ENCODE results near the gene THAP2. TPM values are rescaled to one million over a fixed set of nuclear protein-coding genes. Genes with fewer than 3 reads are reported as not detected.
A peak's percentile ranks its signal among the peaks of the same experiment; 100 is the strongest.
"Not testable (repeated sequence)": the region's sequence is repeated elsewhere in the genome, so short reads cannot be mapped to it uniquely, and the experiment has no call there.

Gene THAP2
- total RNA-seq, 1 donor from 2014 or later = 47.9 TPM

DNA sequence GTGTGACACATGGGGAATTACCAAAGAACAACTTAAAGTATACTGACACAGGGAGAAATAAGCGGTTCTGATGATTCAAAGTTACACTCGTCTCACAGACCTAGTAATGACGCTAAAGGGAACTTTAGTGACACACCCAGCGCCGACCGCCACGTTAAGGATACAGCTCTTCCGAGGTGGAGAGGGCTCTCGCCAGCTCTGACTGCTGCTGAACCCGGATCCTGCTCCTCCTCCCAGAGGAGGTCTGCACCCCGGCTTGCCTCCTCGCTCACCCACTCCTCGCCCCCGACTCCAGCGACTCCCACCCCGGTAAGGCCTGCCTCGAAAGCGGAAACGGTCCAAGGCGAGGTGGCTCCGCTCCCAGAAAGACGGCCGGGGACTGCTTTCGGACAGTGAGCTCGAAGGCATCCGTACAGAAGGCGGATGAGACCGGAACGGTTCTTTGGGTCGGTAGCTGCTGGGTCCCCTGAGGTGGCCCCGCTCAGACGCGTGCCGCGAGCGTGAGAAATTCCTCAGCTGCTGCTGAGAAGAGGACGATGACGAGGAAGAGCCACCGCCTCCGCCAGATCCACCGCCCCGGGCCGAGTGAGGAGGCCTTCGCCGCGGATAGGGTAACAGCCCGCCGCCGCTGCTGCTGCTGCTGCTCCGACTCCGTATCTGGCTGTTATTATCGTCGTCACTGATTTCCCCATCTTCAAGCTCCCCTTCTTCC lies 1.1 kb upstream of the THAP2 start:
- DNase-seq = peak; percentile 72

DNA sequence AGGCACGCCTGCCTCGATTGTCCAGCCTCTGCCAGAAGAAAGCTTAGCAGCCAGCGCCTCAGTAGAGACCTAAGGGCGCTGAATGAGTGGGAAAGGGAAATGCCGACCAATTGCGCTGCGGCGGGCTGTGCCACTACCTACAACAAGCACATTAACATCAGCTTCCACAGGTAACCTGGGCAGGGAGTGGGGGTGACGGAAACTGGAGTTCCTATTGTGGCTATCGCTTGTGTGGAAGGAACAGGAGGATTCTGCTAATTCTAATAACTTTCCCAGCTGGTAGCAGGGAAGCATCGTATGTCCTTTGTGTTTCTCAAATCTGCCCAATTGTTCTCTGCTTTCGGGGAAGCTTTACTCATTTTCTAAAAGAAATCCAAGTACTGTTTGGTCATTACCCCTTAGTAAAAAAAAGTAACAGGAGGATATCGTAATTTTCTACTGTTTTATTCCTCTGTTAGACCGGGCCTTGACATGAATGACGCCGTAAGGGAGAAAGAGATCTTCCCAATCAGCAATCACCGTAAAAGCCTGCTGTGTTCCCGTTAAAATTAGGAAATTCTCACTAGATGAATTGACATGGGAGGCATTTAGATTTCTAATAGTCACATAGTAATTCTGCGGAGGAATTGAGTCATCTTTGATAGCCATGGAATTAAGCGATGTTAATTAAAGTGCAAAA lies 449 bp downstream of the THAP2 start:
- no peak for DNase-seq

DNA sequence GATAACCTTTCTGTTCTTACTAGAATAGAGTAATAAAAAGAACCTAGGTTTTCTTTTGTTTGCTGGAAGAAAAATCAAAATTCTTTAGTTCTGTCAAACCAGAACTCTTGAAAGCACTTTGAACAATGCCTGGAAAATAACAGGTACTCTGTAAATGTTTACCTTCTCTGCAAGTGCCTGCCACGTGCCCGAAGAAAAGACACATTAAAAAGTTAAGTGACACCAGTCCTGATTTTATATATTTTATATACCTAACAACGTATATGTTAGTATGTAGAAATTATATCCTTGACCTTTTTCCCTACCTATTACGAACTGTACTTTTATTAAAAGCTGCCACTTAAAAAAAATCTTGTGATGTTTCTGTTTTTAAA lies 976 bp downstream of the THAP2 start:
- DNase-seq = no peak

DNA sequence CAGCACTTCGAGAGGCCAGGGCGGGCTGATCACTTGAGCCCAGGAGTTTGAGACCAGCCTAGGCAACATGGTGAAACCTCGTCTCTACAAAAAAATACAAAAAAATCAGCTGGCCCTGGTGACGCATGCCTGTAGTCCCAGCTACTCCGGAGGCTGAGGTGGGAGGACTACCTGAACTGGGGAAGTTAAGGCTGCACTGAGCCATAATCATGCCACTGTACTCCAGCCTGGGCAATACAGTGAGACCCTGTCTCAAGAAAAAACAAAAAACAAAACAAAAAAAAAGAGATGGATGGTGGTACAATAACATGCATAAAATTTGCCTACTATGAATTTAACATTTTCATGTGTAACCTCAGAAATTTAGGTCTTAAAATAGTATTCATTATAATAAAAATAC lies 2.2 kb downstream of the THAP2 start:
- no peak for DNase-seq

DNA sequence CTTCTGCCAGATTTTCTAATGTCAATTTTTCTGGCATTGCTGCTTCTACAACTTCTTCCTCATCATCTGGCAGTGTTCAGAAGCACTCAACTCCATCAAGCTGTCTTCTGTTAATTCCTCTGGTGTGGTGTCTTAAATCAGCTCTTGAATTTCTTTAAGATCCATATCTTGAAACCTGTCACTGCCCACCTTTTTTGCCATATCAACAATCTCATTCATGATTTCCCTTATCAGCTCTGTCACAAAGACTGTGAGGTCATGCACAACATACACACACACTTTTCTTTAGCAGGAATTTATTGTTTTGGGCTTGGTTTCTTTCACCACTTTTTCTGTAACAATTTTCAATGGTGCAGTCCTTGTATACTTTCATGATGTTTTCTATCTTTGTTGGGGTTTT lies 7.2 kb downstream of the THAP2 start:
- no peak for DNase-seq

DNA sequence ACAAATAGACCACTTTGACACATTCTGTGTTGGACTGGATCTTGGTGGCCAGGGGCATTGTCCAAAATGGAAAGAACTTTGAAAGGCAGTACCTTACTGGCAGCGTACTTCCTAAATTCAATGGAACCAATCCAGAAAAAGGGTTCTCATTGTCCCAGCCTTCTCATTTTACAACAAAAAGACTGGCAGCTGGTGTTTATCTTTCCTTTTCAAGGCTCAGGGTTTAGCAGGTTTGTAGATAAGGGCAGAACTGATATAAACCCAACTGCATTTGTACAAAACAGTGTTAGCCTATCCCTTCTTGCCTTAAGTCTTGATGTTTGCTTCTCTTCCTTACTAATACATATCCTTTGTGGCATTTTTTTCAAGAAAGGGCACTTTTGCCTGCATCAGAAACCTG lies 7.7 kb downstream of the THAP2 start:
- no peak for DNase-seq

DNA sequence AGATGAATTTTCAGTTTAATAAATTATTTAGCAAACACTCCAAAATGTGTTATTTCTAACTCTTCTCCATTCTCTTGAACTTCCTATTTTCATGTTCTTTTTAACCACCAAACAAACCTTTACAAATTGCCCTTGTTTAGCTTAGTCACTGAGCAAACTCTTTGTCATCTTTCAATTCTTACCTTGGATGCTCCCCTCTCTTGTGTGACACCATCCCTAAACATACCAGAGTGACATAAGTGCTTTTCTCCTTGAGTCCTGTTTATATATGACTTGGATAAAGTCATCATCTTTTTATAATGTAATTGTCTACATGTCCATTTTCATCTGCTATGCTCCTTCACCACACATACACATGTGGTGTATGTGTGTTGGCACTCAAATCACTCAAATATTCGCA lies 18.4 kb downstream of the THAP2 start:
- DNase-seq = no peak

DNA sequence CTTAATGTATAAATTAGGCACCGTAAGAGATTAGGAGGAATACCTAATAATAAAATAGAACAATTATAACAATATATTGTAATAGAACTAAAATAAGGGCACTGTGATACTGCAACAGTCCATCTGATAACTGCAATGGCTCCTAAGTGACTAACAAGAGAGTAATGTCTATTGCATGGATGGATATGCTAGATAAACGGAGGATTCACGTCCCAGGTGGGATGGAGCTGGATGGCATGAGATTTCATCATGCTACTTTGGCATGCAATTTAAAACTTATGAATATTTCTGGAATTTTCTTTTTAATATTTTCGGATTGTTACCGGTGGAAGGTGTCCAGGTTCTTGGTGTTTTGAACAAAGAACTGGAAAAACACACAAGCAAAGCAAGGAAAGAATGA lies 19.5 kb downstream of the THAP2 start:
- DNase-seq = no peak

DNA sequence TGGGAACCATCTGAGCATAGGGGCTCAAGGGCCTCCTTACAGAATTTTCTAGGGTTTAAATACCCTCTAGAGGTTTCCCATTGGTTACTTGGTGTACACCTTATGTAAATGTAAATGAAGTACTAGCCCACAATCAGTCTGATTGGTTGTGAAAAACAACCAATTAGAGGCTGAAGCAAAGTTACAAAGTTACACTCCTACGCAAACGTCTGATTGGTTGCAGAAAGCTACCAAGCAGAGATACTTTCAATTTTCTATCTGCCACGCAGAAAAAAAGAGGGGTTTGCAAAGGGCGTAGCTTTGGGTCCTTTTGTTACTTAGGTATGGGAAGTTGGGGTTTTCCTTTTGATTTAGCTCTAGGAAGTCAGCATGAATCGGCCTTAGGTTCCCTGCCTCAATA lies 20.0 kb downstream of the THAP2 start:
- no peak for DNase-seq

DNA sequence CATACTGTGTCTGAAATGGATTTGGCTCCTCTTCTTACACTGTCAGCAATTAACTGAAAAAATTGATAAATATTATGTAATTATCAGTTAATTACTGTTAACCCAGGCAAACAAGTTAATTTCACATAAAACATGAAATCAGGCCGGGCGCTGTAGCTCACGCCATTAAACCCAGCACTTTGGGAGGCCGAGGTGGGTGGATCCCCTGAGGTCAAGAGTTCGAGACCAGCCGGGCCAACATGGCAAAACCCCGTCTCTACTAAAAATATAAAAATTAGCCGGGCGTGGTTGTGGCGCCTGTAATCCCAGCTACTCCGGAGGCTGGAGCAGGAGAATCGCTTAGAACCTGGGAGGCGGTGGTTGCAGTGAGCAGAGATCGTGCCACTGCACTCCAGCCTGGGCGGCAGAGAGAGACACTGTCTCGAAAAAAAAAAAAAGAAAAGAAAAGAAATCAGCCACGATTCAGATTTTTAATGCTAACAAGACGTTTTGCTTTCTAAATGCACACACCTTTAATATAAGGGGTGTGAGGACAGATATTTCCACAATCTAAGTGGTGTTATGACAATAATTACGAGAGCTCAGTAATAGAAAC lies 21.3 kb downstream of the THAP2 start:
- DNase-seq = no peak

DNA sequence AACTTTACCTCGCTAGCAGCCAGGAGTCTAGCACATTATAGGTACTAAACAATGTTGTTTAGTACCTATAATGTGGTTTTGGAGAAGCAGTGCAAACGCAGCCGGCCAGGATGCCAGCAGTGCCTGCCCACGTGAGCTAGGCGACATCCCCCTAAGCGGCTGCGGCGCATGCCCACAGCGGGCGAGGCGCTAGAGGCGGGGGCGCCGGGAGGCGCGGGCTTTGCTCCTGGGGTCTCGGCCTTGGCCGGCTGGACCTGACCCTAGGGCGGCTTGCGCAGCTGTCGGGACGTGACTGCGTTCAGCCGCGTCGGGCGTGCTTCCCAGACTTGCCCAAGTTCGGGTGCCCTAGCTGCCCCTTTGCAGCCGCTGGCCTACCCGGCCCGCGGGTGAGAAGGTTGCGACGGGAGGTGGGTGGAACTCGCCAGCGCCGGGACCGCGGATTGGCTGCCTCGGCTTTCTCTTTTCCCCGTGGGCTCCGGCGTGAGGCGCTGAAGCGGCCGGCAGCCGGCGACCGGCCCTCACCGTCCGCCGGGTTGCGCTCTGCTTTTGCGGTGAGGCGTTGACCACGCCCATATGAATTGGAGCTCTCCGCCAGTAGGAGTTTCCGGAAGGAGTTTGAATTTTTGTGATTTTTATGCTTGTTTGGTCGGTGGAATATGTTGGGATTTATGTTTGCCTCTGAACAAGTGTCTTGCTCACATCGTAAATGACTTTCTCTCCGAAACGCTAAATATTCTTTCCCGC lies 22.0 kb downstream of the THAP2 start, which contains the start of gene TMEM19:
Gene TMEM19, plus strand, starts transcription at position 169 of the 744 bp plus-strand sequence. CDS start 599 bp downstream, outside the sequence.
- DNase-seq = peak; percentile 88

DNA sequence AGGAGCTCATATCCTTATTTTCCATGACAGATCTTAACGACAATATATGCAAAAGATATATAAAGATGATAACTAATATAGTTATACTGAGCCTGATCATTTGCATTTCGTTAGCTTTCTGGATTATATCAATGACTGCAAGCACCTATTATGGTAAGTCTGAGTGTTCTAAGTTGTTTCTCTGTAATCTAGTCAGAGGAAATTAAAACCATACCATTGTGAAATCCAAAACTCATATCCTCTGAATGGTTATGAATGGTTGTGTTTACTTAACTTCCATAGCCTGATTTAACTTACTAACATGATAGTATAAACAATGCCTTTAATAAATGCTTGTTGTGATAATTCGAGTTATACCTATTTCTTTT lies 22.5 kb downstream of the THAP2 start:
- DNase-seq = no peak

DNA sequence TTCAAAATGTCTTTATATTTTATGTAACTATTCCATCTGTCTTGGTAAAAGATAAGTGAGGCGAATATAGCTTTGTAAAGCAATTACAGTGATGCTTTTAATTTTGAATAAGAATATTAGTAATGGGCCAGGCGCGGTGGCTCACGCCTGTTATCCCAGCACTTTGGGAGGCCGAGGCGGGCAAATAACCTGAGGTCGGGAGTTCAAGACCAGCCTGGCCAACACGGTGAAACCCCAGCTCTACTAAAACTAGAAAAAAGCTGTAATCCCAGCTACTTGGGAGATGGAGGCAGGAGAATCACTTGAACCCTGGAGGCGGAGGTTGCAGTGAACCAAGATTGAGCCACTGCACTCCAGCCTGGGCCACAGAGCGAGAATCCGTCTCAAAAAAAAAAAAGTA lies 23.1 kb downstream of the THAP2 start:
- not testable (repeated sequence) for DNase-seq

DNA sequence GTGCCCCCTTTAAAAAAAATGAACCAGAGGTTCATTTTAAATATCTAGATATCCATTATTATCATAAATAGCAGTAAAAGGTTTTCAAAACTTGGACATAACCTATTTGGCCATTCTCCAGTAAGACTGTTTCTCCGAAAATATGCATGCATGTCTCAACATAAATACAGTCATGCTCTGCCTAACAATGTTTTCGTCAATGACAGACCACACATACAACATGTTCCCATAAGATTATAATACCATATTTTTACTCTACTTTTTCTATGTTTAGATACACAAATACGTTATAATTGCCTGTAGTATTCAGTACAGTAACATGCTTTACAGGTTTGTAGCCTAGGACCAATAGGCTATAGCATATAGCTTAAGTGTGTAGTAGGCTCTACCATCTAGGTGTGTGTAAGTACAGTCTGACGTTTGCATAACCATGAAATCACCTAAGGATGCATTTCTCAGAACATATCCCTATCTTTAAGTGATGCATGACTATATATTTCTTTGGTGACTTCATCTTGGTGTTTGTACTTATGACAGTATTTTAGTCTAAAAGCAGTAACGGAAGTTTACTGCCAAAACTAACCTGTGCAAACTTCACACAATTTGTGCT lies 25.0 kb downstream of the THAP2 start:
- DNase-seq = no peak

DNA sequence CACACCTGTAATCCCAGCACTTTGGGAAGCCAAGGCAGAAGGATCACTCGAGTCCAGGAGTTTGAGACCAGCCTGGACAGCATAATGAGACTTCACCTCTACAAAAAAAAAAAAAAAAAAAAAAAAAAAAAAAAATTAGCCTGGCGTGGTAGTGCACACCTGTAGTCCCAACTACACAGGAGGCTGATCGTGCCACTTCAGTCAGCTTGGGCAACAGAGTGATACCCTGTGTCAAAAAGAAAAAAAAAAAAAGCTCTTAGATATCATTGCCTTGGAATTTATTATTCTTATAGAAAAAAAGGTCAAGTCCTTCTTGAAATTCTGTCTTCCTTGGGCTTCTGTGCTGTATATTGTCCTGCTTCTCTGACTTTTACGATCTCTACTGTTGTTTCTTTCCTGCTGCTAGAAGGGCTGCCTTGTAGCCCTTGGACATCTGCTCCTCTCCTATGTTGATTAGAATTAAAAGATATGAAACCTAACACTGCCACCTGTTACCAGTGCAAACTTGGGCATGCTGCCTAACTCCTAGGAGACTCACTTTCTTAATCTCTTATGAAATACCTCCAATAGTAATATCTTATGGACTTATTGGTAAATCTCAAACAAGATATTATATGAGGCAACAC lies 27.5 kb downstream of the THAP2 start:
- DNase-seq = no peak

DNA sequence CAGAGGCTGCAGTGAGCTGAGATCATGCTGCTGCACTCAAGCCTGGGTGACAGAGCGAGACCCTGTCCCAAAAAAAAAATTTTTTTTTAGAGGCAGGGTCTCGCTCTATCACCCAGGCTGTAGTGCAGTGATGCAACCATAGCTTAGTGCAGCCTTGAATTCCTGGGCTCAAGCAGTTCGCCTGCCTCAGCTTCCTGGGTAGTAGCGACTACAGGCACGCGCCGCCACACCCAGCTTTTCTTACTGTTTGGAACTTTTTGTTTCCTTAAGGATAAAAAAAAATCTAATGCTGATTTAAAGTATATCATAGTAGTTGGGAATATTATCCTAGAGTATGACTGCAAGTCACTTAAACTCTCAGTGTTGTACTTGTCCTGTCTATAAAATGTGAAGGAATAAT lies 29.0 kb downstream of the THAP2 start:
- DNase-seq = no peak

DNA sequence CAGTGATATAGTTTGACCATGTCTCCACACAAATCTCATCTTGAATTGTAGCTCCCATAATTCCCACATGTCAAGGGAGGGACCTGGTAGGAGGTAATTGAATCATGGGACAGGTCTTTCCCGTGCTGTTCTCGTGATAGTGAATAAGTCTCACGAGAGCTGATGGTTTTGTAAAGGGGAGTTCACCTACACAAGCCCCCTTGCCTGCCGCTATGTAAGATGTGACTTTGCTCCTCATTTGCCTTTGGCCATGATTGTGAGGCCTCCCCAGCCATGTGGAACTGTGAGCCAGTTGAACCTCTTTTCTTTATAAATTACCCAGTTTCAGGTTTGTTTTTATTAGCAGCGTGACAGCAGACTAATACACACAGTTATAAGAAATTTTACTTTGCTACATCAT lies 29.6 kb downstream of the THAP2 start:
- not testable (repeated sequence) for DNase-seq

DNA sequence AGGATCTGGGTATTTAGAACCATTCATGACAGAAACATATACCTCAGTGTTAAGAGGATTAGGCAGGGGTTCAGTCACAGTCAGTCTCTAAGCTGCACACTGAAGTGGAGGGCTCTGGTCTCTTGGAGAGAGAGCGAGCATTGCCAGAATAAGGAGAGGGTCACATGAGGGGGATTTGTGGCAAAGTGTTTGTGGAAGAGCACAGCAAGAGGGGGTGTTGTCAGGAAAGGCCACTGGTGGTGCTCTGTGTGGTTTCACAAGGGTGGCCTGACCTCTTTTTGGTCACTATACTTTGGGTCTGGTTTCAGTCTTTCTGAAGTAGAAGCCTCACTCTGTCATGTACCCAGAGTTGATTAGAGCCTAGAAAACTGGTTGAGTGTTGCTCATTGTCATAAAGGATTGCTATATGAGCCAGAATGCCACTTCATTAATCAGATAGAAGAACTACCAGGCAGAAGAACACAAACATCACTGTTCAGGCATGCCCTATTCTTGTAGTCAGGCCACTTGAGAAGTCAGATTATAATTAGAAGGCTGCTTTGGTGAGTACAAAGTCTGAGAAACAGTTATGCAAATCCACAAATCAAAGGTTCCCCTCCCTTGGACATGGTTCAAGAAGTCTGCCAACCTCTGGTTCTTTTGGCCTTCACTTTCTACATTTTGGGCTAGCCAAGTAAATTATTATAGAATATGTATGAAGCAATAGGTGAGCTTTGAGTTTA lies 30.2 kb downstream of the THAP2 start:
- DNase-seq = no peak

DNA sequence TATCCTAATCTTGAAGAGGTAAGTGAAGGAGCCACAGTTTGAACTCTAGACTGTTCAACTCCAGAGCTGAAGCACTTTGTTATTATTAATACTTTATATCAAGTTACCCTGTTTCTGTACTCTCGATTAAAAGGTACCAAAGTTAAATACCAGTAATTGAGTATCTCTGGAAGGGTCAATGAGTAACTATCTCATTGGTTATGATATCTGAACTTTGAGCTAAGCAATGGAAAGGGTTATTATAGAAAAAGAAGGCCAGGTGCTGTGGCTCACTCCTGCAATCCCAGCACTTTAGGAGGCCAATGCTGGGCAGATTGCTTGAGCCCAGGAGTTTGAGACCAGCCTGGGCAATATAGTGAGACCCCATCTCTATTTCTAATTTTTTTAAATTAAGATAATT lies 31.7 kb downstream of the THAP2 start:
- DNase-seq = no peak

DNA sequence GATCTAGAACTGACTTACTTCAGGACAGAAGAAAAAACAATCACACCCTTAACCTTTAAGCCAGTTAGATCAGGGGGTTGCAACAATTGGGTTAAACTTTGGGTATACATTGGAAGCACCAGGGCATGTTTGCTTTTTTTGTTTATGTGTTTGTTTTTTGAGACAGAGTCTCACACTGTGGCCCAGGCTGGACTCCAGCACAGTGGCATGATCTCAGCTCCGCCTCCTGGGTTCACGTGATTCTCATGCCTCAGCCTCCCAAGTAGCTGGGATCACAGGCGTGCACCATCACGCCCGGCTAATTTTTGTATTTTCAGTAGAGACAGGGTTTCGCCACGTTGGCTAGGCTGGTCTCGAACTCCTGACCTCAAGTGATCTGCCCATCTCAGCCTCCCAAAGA lies 38.1 kb downstream of the THAP2 start:
- DNase-seq = not testable (repeated sequence)

DNA sequence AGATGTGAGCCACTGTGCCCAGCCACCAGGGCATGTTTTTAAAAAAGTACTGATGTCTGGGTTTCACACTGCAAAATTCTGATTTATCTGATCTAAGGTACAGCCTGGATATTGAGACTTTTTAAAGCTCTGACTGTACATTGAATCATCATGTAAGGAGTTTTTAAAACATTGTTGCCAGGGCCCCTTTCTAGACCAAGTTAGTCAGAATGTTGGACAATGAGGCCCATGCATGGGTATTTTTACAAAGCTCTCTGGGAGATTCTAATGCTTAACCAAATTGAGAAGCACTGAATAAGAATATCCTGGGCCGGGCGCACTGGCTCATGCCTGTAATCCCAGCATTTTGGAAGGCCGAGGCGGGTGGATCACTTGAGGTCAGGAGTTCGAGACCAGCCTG lies 38.5 kb downstream of the THAP2 start:
- no peak for DNase-seq

DNA sequence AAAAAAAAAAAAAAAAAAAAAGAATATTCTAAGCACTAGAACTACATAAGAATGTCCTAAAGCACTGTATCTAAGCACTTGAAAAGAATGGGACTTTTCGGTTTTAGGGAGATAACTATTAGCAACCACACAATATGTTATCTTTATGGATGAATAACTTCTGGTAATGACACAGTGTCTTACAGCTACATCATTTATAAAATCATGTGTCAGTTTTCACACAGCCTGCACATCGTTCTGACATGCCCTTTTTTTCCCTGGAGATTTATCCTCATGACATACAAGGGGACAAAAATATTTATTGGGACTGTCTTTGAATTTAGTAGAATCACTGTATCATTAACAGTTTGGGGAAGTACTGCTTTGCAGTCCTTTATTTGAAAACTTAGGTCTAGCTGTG lies 39.1 kb downstream of the THAP2 start:
- no peak for DNase-seq
